Measurements from ENCODE around the gene RPS16. TPM values are rescaled to one million over a fixed set of nuclear protein-coding genes. Genes with fewer than 3 reads are reported as not detected.
A peak's percentile ranks its signal among the peaks of the same experiment; 100 is the strongest.

The RPS16 gene
- total and polyA plus RNA-seq, 2 of the 13 experiments (the other 11 are each of a cell fraction or from before 2014, with no cell fraction given): 488 to 2,583 TPM

DNA sequence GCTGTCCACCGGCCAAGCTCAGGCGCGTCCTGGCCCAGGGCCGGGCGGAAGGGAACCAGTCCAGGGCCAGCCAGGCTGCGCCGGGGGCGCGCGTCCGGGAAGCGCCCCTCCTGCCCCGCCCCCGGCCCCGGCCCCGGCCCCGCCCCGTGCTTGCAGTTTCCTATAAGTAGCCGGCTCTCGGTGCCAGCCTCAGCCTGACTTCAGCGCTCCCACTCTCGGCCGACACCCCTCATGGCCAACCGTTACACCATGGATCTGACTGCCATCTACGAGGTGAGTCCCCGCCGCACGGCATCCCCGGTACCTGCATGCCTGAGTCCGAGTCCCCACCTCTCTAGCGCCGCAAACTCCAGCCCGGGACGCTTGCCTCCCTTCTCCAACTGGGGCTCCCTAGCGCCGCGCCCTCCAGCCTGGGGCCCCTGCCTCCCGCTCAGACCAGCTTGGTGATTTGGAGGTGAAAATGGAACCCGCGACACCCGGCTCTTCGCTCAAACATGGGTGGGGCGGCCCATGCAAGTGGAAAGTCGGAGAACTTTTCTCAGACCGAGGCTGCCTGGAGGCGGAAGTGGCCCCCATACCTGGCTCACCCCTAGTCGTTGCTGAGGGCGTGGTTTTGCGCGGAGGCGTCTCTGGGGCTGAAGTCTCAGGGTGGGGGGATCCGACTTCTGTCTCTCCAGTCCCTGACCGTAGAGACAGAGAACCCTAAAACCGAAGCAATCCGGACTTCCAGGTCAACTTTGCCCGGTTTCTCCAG lies 28.9 kb downstream of the RPS16 start, which contains the start of gene ZFP36 (continued):
- peak; percentile 54; the same call in 1 of the 2 replicates for TF ChIP-seq PHF21A (CRISPR knock-in tag; IDR thresholded peaks at IDR 0.05)
- TF ChIP-seq SP1 (IDR thresholded peaks at IDR 0.05): no peak
- peak; percentile 33 for TF ChIP-seq SP1 (CRISPR knock-in tag; IDR thresholded peaks at IDR 0.05)
- peak; percentile 73; the same call in 1 of the 2 replicates for TF ChIP-seq POLR2AphosphoS2 (IDR thresholded peaks at IDR 0.05; ENCODE audit: low read depth, low read length)
- TF ChIP-seq MXI1 (IDR thresholded peaks at IDR 0.05; ENCODE audit: borderline replicate concordance, low read depth, low read length): peak; percentile 49; the same call in 1 of the 3 replicates
- TF ChIP-seq, protein P1, sequence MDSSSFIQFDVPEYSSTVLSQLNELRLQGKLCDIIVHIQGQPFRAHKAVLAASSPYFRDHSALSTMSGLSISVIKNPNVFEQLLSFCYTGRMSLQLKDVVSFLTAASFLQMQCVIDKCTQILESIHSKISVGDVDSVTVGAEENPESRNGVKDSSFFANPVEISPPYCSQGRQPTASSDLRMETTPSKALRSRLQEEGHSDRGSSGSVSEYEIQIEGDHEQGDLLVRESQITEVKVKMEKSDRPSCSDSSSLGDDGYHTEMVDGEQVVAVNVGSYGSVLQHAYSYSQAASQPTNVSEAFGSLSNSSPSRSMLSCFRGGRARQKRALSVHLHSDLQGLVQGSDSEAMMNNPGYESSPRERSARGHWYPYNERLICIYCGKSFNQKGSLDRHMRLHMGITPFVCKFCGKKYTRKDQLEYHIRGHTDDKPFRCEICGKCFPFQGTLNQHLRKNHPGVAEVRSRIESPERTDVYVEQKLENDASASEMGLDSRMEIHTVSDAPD (CRISPR knock-in tag; IDR thresholded peaks at IDR 0.05): no peak
- 0 out of 2 replicates have a peak, but pooled peaks have one; percentile 34 for TF ChIP-seq ZNF510 (CRISPR knock-in tag; IDR thresholded peaks at IDR 0.05; ENCODE audit: low read depth)
- TF ChIP-seq MZF1 (CRISPR knock-in tag; IDR thresholded peaks at IDR 0.05; ENCODE audit: borderline replicate concordance): 0 out of 2 replicates have a peak, but pooled peaks have one; percentile 25
- peak; percentile 43 for TF ChIP-seq HNRNPK (IDR thresholded peaks at IDR 0.05; ENCODE audit: low read depth, low read length, poor library complexity, severe bottlenecking)
- TF ChIP-seq EED (CRISPR knock-in tag; IDR thresholded peaks at IDR 0.05): peak; percentile 87
- peak; percentile 36 for TF ChIP-seq AKAP8 (CRISPR knock-in tag; IDR thresholded peaks at IDR 0.05)
- peak; percentile 48; the same call in 1 of the 2 replicates for TF ChIP-seq TAF1 (CRISPR knock-in tag; IDR thresholded peaks at IDR 0.05)
- TF ChIP-seq ZKSCAN5 (CRISPR knock-in tag; IDR thresholded peaks at IDR 0.05): peak; percentile 71
- TF ChIP-seq, protein P2, sequence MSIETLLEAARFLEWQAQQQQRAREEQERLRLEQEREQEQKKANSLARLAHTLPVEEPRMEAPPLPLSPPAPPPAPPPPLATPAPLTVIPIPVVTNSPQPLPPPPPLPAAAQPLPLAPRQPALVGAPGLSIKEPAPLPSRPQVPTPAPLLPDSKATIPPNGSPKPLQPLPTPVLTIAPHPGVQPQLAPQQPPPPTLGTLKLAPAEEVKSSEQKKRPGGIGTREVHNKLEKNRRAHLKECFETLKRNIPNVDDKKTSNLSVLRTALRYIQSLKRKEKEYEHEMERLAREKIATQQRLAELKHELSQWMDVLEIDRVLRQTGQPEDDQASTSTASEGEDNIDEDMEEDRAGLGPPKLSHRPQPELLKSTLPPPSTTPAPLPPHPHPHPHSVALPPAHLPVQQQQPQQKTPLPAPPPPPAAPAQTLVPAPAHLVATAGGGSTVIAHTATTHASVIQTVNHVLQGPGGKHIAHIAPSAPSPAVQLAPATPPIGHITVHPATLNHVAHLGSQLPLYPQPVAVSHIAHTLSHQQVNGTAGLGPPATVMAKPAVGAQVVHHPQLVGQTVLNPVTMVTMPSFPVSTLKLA (IDR thresholded peaks at IDR 0.05): no peak
- TF ChIP-seq, protein P3, sequence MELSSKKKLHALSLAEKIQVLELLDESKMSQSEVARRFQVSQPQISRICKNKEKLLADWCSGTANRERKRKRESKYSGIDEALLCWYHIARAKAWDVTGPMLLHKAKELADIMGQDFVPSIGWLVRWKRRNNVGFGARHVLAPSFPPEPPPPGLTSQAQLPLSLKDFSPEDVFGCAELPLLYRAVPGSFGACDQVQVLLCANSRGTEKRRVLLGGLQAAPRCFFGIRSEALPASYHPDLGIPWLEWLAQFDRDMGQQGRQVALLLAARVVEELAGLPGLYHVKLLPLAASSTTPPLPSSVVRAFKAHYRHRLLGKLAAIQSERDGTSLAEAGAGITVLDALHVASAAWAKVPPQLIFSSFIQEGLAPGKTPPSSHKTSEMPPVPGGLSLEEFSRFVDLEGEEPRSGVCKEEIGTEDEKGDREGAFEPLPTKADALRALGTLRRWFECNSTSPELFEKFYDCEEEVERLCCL (CRISPR knock-in tag; IDR thresholded peaks at IDR 0.05; ENCODE audit: borderline replicate concordance): peak; percentile 31; the same call in 1 of the 2 replicates
- TF ChIP-seq, protein P4, sequence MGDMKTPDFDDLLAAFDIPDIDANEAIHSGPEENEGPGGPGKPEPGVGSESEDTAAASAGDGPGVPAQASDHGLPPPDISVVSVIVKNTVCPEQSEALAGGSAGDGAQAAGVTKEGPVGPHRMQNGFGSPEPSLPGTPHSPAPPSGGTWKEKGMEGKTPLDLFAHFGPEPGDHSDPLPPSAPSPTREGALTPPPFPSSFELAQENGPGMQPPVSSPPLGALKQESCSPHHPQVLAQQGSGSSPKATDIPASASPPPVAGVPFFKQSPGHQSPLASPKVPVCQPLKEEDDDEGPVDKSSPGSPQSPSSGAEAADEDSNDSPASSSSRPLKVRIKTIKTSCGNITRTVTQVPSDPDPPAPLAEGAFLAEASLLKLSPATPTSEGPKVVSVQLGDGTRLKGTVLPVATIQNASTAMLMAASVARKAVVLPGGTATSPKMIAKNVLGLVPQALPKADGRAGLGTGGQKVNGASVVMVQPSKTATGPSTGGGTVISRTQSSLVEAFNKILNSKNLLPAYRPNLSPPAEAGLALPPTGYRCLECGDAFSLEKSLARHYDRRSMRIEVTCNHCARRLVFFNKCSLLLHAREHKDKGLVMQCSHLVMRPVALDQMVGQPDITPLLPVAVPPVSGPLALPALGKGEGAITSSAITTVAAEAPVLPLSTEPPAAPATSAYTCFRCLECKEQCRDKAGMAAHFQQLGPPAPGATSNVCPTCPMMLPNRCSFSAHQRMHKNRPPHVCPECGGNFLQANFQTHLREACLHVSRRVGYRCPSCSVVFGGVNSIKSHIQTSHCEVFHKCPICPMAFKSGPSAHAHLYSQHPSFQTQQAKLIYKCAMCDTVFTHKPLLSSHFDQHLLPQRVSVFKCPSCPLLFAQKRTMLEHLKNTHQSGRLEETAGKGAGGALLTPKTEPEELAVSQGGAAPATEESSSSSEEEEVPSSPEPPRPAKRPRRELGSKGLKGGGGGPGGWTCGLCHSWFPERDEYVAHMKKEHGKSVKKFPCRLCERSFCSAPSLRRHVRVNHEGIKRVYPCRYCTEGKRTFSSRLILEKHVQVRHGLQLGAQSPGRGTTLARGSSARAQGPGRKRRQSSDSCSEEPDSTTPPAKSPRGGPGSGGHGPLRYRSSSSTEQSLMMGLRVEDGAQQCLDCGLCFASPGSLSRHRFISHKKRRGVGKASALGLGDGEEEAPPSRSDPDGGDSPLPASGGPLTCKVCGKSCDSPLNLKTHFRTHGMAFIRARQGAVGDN (CRISPR knock-in tag; IDR thresholded peaks at IDR 0.05): peak; percentile 75
- TF ChIP-seq, protein P5, sequence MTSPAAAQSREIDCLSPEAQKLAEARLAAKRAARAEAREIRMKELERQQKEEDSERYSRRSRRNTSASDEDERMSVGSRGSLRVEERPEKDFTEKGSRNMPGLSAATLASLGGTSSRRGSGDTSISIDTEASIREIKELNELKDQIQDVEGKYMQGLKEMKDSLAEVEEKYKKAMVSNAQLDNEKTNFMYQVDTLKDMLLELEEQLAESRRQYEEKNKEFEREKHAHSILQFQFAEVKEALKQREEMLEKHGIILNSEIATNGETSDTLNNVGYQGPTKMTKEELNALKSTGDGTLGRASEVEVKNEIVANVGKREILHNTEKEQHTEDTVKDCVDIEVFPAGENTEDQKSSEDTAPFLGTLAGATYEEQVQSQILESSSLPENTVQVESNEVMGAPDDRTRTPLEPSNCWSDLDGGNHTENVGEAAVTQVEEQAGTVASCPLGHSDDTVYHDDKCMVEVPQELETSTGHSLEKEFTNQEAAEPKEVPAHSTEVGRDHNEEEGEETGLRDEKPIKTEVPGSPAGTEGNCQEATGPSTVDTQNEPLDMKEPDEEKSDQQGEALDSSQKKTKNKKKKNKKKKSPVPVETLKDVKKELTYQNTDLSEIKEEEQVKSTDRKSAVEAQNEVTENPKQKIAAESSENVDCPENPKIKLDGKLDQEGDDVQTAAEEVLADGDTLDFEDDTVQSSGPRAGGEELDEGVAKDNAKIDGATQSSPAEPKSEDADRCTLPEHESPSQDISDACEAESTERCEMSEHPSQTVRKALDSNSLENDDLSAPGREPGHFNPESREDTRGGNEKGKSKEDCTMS (CRISPR knock-in tag; conservative IDR thresholded peaks at IDR 0.05): 0 out of 2 replicates have a peak, but pooled peaks have one; percentile 42

All from HepG2 (cell line).